Stimulated activated CD8-positive, alpha-beta memory T cell treated with anti-CD3 and anti-CD28 coated beads, Interleukin-15, amount 100 ng/mL, for 48 hours (primary cell): ENCODE measurements around the gene BCOR.

ENCODE experiments used
- DNase-seq, 2 donors: peaks; one replicate each; pipeline ENCODE4 v3.0.0-alpha.2; 2020; ENCODE audit warnings: low read depth in 2 of 2

The BCOR gene

DNA sequence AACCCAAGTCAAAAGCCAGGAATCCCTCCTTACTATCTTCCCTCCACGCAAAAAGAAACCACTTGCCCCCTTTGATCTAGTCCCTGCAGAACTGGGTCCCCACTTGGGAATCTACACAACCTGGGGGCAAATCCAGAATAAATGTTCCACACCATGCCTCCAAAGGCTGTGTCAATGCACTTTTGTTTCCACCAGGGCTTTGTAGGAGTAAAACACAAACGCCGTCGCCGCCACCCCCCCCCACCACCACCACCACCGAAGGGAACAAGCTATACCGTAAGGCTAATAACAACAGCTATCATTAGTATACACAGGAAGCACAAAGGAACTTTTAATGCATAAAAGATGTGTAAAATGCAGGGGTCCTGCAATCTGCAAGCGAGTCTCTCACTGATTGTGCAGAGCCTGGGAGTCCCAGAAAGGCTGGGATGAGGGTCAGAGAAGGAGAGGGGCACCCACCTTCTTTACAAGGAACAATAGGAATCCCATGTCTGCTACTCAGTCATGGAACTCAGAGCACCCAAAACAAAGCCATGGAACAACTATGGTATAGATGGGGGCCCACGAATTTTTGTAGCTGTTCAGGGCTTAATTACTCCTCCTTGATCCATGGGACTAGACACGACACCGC is 13.2 kb downstream of the BCOR start:
- DNase-seq, result no peak

DNA sequence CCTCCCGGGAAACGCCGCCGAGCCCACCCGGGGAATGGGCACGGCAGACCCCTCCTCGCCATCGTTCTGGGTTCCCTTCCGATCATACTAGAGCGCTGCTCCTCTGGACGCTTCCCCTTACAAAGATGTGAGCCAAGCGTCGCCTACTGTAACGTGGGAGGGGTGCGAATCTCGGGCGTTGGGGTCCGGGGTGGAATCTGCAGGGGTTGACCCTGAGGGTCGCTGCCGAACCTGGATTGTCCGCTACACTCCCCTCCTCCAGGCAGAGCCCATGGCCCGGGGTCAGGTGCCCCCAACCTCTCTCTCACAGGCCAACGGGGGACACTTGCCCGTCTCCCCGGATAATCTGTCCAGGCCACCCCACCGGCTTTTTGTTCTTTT is 13.8 kb downstream of the BCOR start:
- no peak for DNase-seq

DNA sequence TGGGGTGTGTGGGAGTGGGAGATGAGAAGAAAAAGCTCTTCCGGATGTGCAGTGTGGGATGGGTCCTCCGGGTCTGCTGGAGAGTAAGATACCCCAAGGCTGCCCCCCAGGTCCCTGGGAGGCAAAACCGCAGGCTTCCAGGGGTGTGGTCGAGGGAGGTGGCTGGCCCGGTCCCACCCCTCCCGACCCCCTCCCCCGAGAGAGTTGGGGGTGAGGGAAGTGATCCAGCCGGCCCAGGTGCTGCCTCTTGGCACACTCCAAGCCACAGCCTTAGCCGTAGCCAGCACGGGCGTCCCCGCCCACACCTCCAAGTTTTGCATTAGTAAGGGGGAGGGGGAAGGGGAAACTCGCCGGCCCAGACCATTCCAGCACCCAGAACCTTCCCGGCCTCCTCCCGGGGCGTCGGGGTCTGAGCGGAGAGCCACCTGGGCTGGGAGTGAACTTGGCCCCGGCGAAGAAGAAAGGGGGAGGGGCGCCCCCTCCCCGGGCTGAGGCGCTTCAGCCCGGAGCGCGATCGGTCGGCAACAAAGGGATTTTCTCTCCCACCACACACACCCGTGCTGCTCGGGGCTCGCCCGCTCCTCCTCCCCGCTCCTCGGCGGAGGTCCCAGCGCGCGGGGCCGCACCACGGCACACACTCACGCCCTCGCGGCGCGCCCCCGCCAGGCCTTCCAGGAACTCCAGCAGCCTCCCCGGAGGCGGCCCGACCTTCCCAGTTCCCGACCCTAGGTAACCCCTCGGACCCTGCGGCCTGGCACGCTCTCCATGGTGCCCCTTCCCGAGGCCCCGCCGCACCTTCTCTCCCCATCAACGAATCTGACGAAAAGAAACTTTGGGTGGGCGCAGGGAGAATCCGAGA is 14.4 kb downstream of the BCOR start:
- DNase-seq, result no peak

DNA sequence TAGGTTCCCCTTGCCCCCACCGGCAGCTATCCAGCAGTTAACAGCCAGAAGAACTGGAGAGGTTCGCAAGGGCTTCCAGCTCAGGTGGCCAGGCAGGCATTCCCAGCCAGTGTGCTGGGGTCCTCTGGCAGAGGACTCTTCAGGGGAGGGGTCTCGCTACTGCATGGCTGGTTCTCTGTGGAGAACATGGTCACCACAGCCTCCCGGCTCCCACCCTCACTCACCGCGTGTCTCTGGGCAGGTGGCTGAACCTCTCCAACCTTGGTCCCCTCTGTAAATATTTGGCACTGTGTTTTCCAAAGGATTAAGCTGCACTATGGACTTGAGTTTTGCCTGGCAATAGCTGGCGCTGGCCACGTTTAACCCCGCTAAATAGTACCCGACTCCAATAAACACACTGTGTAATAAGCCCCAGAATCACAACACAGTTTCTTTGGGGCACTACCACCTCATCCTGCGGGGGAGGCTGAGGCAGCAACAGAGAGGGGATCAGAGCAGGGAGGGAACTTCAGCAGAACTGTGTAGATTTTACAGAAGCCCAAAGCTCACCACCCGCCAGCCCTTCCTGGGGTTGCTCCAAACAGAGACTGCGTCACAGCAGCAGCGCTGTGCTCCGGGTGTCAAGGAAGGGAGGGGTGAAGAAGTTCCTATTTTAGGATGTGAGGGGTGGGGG is 15.2 kb downstream of the BCOR start:
- DNase-seq, result no peak

DNA sequence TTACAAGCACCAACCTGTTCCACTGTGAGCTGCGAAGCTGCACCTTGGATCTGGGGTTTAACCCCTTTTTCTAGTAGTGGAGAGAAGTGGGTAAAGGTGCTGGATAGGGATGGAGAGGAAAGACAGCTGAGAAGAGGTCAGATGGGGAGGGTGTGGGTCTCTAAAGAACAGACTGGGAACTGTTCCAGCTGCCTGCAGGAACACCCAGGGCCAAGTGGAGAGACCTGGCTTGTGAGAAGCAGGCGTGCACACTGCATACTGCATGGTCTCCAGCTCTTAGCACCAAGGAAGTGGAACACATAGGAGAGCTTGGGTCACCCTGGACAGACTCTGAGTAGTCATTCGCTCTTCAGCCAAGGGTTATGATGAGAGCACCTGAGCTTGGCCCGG is 16.1 kb downstream of the BCOR start:
- no peak for DNase-seq

DNA sequence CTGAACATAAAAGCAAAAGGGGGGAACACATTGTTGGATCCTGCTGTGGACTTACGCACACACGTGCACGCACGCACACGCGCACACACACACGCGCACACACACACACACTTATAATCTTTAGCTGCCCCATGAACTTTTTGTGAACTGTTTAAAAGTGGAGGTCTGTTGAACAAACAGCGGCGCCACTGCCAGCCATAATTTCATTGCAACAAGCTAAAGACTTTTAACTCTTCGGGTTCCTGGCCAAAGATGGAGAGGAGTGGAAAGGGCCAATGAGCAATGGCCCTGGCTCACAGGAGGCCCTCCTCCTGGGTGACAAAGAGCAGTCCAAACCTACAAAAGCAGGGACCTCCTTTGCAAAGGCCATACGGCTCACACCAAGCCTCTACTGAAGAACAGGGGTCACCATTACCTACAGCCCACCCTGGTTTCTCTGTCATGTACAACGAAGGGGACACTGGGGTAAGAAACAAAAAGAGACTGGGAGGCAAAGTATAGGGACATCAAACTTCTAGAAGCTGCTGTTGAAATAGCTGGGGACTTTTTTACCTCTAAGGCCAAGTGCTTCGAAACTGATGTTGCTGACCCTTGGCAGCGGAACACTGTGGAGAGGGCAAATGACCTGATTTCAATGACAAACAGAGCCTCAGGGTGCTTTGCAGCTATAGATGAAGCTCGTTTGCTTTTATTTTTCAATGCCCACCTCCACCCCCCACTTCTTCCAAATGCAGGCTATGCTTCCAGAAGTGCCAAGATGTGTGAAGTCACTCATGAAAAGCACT is 16.7 kb downstream of the BCOR start:
- DNase-seq, result no peak

DNA sequence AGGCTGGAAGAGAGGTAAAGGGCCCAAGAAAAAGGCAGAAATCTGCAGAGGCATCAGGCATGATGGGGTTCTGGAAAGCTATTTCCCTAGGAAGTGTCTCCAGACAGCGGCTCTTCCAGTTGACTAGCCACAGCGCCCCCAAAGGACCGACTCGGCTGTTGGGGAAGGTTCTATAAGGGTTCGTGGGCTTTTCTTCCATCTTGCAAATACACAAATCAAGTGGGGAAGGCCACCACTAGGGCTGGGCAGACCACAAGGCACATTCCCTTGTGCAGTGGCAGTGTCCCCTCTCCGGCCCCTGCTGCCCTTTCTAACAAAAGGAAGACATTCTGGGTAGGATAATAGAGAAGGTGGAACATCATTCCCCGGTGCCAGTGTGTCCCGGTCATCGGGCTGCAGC is 18.2 kb downstream of the BCOR start:
- no peak for DNase-seq

DNA sequence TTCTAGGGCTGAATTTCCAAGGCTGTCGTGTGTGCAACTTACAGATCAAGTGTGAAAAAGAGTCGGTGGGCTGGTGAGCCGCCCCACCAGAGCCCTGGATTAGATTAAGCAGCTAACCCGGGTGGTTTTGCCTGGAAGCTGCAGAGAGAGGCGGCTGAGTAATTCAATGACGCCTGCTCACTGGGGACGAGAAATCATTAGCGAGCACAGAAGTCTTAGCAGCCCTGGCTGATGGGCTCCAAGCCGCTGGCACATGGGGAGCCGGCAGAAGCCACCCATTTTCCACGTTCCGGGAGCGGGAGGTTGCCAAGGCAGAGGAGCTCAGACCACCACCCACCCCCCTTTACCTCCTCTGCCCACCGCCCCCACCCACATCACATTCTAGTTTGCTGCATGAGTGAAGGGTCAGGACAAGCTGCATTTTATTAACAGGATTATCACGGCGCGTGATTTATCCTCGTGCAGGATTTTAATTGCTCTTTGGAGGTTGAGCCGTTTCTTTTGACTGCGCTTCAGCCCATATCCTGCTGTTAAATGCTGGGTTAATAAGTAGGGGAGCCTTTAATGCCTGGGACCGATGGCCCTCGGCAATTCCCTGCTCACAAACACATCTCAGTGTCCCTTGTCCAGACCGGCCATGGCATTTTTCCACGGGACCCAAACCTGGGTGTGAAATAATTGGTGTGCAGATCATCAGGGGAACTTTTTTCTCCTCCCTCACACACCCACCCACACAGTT is 19.1 kb downstream of the BCOR start:
- no peak for DNase-seq

DNA sequence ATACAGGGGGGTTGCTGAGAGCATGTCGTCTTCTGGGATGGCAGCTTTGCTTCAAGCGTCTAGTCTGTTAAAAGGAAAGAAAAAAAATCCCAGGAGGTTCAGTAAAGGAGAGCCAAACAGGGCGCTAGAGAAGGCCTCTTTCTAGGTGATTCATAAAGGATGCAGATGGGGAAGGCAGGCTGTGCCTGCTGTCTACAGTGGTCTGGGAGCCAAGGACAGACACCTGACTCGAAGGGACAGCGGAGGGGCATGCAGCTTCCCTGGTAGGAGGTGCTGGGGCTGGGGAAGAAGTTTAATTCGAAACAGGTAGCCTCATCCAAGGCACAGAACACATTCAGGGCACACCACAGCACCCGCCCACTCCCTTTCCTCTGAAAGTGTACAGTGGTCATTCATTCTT is 19.9 kb downstream of the BCOR start:
- no peak for DNase-seq

DNA sequence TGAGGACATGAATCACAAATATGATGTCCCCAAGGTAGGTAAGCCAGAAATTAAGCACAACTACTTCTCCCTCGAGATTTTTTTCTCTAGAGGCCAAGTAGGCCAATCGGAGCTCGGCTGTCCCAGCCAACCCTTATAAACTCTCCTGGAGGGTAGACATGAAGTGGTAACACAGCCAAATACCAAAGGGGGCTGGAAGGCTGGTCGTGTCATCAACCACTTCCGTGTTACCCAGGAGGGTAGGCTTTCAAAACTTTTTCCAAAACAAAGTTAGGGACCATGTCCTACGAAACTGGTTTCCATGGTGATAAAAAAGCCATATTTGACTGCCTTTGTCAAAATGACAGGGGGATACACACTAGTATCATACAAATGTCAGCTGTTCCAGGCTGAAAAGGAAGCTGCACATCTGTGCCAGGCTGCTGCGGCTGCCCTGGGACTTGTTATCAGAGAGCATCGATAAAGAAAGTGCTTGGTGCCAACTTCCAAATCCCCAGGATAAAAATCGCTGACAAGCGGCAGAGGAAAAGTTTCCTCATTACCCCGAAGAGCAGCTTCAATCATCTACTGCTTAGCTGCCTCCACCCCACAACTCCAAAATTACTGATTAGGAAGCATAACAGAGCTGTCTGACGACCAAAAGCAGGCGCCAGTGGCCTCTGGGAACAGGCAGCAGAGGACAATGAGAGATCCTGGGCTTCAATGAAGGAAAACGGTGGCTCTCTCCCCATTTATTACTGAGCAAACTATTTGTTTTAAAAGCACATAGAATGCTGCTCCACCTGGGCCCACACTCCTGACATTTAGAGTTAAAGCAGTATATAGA is 20.8 kb downstream of the BCOR start:
- DNase-seq, result no peak

DNA sequence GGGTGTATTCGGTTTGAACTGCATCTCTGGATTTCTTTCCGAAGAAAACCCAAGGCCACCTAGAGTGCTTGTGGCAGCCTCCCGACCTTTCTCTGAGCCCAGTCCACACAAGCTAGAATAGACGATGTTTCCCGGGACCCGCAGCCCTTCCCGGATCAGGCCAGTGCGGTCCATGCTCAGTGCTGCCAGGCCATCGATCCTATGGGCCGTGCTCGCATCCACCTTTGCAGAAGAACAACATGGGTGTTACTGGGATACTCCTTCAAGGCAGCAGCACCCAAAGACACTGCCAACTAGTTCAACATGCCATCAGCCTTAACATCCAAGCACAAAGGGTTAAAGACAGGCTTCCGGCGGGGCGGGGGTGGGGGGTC is 22.8 kb downstream of the BCOR start:
- no peak for DNase-seq

DNA sequence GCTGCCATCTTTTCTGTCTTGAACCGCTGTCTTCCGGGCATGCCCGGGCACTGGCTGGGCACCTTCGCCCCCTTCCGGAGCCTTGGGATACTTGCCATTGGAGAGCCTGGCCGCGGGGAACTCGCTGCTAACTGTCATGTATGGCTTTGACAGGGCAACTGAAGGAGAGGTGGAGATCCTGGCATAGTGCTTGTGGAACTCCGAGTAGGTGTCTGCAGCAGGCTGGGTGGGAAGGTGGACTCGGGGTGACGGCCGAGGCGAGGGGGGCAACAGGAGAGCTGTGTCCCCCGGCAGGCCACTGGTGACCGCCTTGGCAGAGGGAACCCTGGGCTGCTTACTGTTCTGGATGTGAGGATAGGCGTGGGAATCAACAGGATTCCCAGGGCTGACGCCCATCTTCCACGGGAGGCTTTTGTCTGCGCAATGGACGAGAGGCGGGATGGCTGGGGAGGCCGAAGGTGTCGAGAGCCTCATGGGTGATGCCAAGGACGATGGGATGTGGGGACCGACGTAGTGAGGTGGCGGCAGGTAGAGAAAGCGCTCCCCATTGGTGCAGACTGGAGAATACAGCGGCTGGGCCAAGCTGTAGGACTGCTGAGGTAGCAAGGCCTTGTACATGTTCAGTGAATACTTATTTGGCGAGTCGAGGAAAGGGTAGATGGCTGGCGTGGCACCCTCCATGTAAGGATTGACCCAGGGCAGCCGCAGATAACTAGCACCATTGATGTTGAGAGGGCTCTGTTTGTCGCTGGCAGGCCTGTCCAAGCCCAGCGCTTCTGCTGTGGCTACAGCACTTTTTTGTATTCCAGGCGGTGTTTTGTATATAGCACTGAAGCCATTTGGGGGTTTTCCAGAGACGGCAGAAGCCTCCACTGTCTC is 23.4 kb downstream of the BCOR start:
- DNase-seq, result no peak

DNA sequence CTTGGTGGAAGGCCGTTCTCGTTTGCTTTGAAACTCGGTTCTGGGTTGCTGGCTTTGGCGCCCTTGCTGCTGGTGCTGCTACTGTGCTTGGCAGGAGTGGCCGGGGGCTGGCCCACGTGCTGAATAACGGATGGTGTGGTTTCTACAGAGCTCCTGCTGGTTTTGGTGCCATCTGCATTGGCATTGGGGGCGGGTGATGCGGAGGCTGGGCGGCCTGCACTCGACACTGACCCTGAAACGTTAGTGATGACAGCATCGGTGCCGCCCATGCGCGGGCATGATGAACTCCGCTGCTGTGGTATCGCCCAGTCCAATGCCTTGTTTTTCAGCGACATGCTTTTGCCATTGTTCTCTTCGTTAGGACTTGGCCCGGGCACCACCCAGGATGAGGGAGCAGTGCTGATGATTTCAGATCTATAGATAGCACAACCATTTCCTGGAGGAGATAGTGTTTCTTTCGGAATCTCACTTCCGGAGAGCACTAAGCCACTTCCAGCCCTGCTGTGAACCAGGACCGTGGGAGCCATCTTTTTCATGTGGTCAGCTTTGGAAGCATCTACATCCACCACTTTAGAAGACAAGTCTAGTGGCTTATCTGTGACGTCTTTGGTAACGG is 24.2 kb downstream of the BCOR start:
- DNase-seq, result no peak

DNA sequence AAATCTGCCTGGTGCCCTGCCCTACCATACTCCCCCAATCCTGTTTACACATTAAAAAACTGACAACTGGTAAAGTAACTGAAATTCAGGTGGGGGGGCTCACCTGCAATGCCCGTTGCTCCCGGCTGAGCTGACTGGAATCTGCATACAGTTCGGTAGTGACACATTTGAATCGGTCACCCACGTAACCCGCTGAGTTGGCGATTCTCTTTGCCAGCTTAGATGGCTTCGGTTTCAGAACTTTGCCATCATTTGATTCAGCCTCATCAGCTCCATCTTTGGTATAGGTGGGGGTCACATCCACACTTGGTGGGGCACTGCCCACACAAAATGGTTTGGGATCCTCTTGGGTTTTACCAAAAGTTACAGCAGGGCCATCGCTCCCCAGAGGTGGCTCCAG is 25.5 kb downstream of the BCOR start:
- no peak for DNase-seq

DNA sequence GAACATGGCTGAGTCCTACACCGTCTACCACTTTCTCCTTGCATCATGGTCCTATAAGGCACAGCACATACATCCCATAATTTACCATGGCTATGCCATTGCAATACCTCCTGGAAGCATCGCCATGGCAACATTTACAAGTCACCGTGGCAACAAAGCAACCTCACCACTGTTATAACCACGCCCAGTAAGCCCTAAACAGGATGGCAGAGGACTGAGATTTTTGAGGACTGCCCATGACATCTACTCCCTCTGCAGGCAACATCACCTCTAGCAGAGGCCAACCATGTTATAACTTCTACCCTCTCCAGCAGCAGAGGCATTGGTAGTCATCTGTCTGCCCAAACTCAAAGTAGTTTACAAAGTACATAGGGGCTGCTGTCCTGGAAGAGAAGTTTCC is 29.7 kb downstream of the BCOR start:
- DNase-seq, result no peak

DNA sequence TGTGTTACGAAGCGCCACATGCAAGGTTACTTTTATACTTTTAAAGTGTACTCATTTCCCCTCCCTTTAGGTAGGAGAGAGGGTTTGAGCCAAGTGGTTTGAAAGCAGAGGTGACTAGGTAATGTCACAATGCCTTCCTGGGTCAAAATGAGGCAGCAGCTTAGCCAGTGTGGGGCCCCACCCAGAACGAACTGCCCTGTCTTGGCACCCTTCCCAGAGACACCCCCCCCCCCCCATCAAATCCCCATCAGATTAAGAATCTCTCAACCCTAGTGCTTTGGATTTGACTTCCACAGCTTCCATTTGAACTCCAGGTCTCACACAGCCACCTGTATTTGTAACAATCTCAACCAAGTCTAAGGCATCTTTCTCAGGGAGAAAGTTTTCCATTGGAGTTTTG is 31.1 kb downstream of the BCOR start:
- DNase-seq, result no peak

DNA sequence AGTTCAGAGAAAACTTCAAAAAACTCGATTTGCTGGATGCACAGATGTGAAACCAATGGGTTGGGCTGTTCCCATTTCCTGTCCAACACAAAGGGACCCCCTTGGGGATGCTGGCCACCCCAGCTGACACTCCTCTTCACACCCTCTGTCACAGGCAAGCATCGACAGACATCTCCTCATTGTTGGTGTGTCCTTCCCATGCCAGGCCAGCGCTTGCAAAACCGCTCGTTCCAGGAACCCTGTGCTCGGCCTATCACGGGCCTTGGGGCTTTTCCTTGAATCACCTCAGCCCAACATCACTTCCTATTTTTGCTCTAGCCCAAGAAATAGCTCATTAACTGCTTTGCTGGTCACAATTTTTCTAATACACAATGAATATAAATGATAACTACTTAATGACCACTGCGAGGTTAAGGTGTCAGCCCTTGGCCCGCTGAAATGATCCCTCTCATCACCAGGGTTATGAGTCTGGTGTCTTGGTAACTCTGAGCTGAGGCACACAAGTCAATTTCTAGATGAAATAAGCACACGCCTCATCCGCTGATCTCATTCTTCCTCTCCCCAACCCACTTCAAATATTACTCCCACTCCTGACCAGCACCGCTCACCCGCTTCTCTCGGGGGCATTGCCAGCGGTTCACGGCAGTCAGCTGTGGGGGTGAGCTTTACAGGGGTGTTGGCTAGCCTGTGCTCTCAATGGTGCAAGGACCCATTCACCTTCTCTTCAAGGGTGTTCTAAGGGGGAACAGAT is 32.3 kb downstream of the BCOR start:
- DNase-seq, result no peak

DNA sequence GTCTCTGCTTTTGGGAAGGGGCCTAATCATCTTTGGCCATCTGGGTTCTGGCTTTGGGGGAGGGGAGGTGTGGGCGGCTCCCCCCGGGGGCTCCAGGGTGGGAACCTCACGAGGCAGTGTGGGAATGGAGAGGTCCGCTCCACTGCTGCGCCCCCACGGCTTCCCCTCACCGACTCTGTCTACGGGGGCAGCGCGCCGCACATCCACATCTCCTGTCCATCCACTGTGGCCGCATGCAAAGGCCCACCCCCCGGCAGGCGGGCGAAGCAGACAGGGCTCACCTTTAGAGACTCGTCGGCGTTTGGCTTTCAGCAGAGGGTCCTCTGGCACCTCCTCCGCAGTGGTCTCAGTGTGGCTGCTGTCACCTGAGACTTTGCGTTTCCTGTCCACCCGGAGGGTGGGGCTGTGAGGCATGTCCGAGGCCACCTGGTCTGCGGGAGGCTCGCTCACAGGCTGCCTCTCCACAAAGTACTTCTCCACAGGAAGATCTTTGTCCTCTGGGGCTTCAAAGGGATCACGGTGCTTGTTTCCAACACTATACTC is 33.6 kb downstream of the BCOR start:
- DNase-seq, result no peak
